NCI-H1930 (cell line): Measurements from ENCODE around the gene FARP1.

ENCODE experiments used
- DNase-seq, 2 experiments: peaks; one replicate each; lab custom pipeline; 2025; lab: John Stamatoyannopoulos, UW

The FARP1 gene

GRCh38 chr13:98308086-98308911 lies 165.4 kb downstream of the FARP1 start:
- no peak for DNase-seq

GRCh38 chr13:98309569-98310335 lies 166.9 kb downstream of the FARP1 start:
- DNase-seq: no peak

GRCh38 chr13:98310485-98311199 lies 167.7 kb downstream of the FARP1 start:
- no peak for DNase-seq

DNA sequence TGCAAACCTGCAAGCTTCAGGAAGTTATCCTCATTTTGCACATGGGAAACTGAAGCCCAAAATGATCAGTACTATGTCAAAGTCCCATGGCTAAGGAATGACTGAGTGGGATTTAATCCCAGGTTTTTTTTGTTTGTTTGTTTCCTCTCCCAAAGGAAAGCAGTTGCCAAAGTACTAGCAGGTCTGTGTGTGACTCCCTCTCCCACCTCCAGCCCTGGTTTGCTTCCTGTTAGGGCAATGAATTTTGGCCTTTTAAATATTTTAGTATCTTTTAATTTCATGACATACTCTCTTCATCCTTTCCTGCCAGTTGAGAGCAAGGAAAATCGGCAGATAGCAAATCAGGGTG lies 168.3 kb downstream of the FARP1 start:
- DNase-seq: no peak

GRCh38 chr13:98312606-98313005 lies 169.7 kb downstream of the FARP1 start:
- DNase-seq: no peak

DNA sequence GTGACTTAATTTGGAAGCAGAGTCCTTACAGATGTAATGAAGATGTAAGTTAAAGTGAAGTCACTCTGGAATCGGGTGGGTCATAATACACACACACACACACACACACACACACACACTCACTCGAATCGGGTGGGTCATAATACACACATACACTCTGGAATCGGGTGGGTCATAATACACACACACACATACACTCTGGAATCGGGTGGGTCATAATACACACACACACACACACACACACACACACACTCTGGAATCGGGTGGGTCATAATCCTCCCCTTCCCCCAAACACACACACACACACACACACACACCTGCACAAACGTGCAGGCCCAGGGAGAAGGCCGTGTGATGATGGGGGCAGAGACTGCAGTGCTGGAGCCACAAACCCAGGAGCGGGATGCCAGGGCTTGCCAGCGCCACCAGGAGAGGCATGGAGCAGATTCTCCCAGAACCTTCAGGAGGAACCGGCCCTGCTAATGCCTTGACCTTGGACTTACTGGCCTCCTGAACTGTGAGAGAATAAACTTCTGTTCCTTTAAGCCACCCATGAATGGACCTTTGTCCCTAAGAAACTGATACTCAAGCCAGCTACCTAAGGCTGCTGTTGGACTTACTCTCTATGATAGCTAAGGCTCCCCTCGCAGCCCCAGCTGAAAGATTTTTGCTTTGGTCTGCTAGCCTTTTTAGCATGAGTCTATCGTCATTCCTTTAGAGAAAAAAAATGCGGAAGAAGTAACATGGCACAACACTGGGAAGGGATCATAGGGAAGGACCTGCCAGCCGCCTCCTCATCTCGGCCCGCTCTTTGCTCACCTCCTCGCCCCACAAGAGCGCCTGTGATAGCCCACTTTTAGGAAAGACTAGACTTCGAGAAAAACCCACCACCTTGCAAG lies 170.4 kb downstream of the FARP1 start:
- no peak for DNase-seq

DNA sequence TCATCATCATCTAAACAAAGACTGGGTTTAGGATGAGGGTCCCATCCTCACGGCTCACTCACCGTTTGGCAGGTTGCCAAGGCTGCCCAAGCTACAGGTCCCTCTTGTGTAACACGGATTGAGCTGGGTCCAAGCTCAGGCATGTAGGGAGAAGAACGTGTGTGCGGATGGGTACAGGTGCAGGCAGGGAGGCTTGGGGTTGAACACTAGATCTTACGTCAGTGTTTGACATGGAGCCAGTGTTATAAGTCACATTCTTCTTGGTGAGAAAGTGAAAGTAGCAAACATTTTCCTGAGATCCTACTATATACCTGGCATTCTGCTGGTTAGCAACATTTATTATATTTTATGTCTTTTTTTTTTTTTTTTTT lies 171.0 kb downstream of the FARP1 start:
- no peak for DNase-seq

- no peak for DNase-seq
These were observed 172.6 kb downstream of the FARP1 start for GRCh38 chr13:98315466-98315865.

DNA sequence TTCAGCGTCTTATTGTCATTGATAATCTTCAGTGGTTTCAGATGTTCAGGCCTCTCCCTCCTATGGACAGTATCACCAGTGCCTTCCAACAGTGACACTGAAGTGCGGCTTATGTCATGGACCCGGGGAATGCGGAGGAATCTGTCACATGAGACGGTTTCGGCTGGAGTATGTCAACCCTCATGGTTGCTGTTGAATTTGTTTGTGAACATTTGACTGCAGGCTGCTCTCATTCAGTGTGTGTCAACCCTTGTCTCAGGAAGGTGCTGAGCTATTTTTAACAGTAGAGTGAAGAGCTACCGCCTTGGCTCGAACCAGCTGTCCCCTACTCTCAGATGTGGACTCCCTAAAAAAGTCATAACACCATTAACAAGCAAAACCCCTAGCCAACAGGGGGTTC lies 173.0 kb downstream of the FARP1 start:
- DNase-seq: no peak

GRCh38 chr13:98317573-98318171 lies 174.8 kb downstream of the FARP1 start:
- no peak for DNase-seq

DNA sequence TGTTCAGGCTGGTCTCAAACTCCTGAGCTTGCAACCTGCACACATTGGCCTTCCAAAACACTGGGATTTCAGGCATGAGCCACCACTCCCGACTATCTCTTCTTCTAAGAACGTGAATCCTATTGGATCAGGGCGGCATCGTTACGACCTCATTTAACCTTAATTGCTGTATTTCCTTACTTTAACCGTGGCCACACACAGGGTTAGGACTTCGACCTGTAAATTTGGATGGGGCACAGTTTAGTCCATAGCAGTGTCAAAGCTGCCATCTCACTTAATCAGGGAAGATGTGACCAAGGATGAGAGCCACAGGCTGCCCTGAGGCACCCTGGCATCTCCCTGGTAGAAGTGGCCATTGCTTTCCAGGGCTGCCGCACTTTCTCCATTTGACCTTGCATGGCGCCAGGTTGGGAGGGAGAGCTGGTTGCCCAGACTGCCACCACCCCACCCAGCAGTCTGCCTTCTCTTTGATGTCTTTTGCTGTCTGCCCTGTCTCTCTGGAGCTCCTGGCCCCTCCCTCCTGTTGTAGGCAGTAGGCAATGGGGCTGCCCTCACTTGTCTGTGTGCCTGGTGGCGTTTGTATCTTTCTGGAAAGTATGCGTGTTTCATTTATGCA lies 175.5 kb downstream of the FARP1 start:
- DNase-seq: no peak

GRCh38 chr13:98320561-98321105 lies 177.7 kb downstream of the FARP1 start:
- no peak for DNase-seq

GRCh38 chr13:98321395-98321794 lies 178.5 kb downstream of the FARP1 start:
- DNase-seq: no peak

GRCh38 chr13:98322091-98322718 lies 179.3 kb downstream of the FARP1 start:
- DNase-seq: no peak

DNA sequence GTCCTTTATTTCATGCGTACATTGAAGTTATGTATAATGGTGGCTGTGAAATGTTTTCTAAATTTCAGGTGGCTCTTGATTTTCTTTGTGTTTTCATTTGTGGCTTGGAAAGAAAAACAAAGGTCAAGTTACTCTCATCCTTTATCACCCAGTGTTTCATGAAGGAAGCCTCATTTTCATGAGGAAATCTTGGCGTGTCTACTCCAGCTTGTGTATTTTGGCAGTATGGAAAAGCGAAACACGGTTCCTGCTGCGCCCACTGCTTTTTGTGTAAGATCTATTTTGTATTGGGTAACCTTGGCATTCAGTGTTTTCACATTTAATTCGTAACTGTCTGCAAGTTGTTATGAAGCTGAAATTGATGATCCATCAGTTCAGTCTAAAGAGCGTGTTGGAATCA lies 181.2 kb downstream of the FARP1 start:
- DNase-seq: peak in 1 of 2 experiments; percentile 68

DNA sequence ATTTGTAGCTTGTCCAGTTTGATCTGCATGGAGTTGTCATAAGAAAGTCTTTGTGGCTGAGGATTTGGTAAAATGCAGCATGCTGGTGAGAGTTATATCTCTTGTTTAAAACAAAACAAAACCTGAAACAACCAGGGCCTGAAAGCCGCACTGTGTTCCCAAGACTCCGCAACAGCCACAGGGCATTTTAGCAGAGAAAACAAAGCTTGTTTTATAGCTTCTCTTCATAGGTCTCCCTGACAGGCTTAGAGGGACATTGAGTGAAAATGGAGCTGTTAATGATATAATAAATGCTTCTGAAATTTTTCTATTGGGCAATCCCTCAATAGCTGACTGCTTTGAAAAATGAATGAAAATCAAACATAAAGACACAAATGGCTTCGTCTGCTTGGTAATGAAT lies 182.8 kb downstream of the FARP1 start:
- peak; percentile 84 for DNase-seq

GRCh38 chr13:98326291-98326690 lies 183.4 kb downstream of the FARP1 start:
- DNase-seq: peak; percentile 45 to 52

- DNase-seq: no peak
These were observed 184.7 kb downstream of the FARP1 start for GRCh38 chr13:98327371-98328270.

DNA sequence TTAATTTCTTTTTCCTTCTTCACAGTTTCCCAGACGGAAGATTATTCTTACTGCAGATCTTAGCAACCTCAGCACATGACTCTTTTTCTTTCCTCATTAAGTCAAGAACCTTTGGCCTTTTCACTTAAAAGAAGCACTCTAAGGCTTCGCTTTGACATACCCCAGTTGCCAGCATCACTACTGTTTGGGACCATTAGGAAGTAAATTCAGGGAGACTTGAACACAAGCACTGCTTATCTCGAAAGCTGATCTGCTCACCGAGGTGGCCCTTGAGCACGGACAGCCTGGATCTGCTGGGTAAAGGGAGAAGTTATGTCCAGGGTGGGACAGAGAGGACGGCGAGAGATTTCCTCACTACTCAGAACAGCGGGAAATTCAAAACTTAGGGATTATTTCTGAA lies 185.6 kb downstream of the FARP1 start:
- no peak for DNase-seq
